NB4 (cell line): Measurements from ENCODE around the gene PAX8.
A peak's percentile ranks its signal among the peaks of the same experiment; 100 is the strongest.

Experiments used
- DNase-seq: peaks from one replicate; pipeline ENCODE4 v3.0.0; 2010; ENCODE audit warnings: low read depth
- H3K4me3 ChIP-seq: one replicate; pipeline ENCODE4 v1.5.1; 2011; ENCODE audit warnings: mild to moderate bottlenecking, low read depth, low read length, moderate library complexity
- CTCF ChIP-seq: IDR thresholded peaks from one replicate; pipeline ENCODE4 v1.5.1; 2012; ENCODE audit warnings: low read depth, low read length
- MAX ChIP-seq: IDR thresholded peaks from 2 replicates; pipeline ENCODE4 v1.6.1; 2011; ENCODE audit warnings: low read depth, low read length
- MYC ChIP-seq: IDR thresholded peaks from 2 replicates; pipeline ENCODE4 v1.6.1; 2011; ENCODE audit warnings: low read depth, low read length
- POLR2A ChIP-seq: IDR thresholded peaks from 2 replicates; pipeline ENCODE4 v1.6.1; 2011; ENCODE audit warnings: mild to moderate bottlenecking; ENCODE audit not compliant: insufficient read length; ENCODE audit errors: extremely low read depth

PAX8 gene

GRCh38 chr2:113196839-113197238 lies 81.9 kb downstream of the PAX8 start:
- TF ChIP-seq CTCF = no peak
- TF ChIP-seq MAX = no peak
- TF ChIP-seq MYC = no peak
- no peak for TF ChIP-seq POLR2A
- no peak overlapping the region for H3K4me3 ChIP-seq
- DNase-seq = no peak

- no peak for DNase-seq
- no peak overlapping the region for H3K4me3 ChIP-seq
- no peak for TF ChIP-seq MAX
- TF ChIP-seq POLR2A = no peak
- TF ChIP-seq MYC = no peak
- no peak for TF ChIP-seq CTCF
These were observed 82.7 kb downstream of the PAX8 start for GRCh38 chr2:113195923-113196501.

- no peak for TF ChIP-seq MAX
- peak; percentile 27 for TF ChIP-seq CTCF
- no peak for DNase-seq
- no peak overlapping the region for H3K4me3 ChIP-seq
These were observed 86.1 kb downstream of the PAX8 start for GRCh38 chr2:113192459-113193100.

GRCh38 chr2:113190871-113191270 lies 87.8 kb downstream of the PAX8 start:
- no peak for DNase-seq
- no peak overlapping the region for H3K4me3 ChIP-seq
- TF ChIP-seq MAX (no peak), MYC (no peak), CTCF (no peak), POLR2A (no peak)

- no peak overlapping the region for H3K4me3 ChIP-seq
- TF ChIP-seq MAX (peak; percentile 64; the same call in 1 of the 2 replicates), POLR2A (no peak)
- peak; percentile 61 for DNase-seq
These were observed 91.0 kb downstream of the PAX8 start for GRCh38 chr2:113187771-113188170.

GRCh38 chr2:113186433-113186796 lies 92.3 kb downstream of the PAX8 start:
- no peak for DNase-seq
- TF ChIP-seq MAX = no peak
- TF ChIP-seq CTCF = no peak
- TF ChIP-seq MYC = no peak
- TF ChIP-seq POLR2A = no peak
- H3K4me3 ChIP-seq = no peak overlapping the region
